HG03095 (cell line): ENCODE data around the gene C9orf85.
A peak's percentile ranks its signal among the peaks of the same experiment; 100 is the strongest.

Experiments
- ATAC-seq: cut with Tn5 transposase; IDR thresholded peaks from one replicate; pipeline ENCODE4 v1.9.1; 2021; ENCODE audit warnings: moderate library complexity; ENCODE audit not compliant: unreplicated experiment

The C9orf85 gene

GRCh38 chr9:71901695-71902597, 9.5 kb upstream of the C9orf85 start:
- no peak for ATAC-seq

- no peak for ATAC-seq
Observed at GRCh38 chr9:71904076-71904475, 7.4 kb upstream of the C9orf85 start.

- ATAC-seq, result no peak
Observed at GRCh38 chr9:71908825-71909224, 2.6 kb upstream of the C9orf85 start.

GRCh38 chr9:71909887-71910649, 1.4 kb upstream of the C9orf85 start:
- ATAC-seq, result peak; percentile 9

GRCh38 chr9:71910650-71911060, 784 bp upstream of the C9orf85 start:
- peak; percentile 7 for ATAC-seq

- no peak for ATAC-seq
Observed at GRCh38 chr9:71911908-71912335, 483 bp downstream of the C9orf85 start.

GRCh38 chr9:71915495-71915894, 4.1 kb downstream of the C9orf85 start:
- no peak for ATAC-seq

GRCh38 chr9:71916834-71917534, 5.5 kb downstream of the C9orf85 start:
- ATAC-seq, result peak; percentile 81

GRCh38 chr9:71918419-71918818, 7.0 kb downstream of the C9orf85 start:
- ATAC-seq, result no peak

GRCh38 chr9:71920456-71921189, 9.2 kb downstream of the C9orf85 start:
- ATAC-seq, result no peak

- ATAC-seq, result no peak
Observed at GRCh38 chr9:71921190-71921814, 9.9 kb downstream of the C9orf85 start.

- ATAC-seq, result no peak
Observed at GRCh38 chr9:71924576-71924975, 13.1 kb downstream of the C9orf85 start.

GRCh38 chr9:71925834-71926233, 14.4 kb downstream of the C9orf85 start:
- ATAC-seq, result no peak

GRCh38 chr9:71928376-71928775, 16.9 kb downstream of the C9orf85 start:
- ATAC-seq, result no peak

- ATAC-seq, result no peak
Observed at GRCh38 chr9:71928806-71929205, 17.4 kb downstream of the C9orf85 start.

GRCh38 chr9:71929223-71929622, 17.8 kb downstream of the C9orf85 start:
- ATAC-seq, result no peak

- no peak for ATAC-seq
Observed at GRCh38 chr9:71929791-71930440, 18.5 kb downstream of the C9orf85 start.

GRCh38 chr9:71931166-71931565, 19.7 kb downstream of the C9orf85 start:
- no peak for ATAC-seq

GRCh38 chr9:71936066-71936465, 24.6 kb downstream of the C9orf85 start:
- ATAC-seq, result no peak
